ENCODE measurements around the gene PSMC3. TPM values are rescaled to one million over a fixed set of nuclear protein-coding genes. Genes with fewer than 3 reads are reported as not detected.
A peak's percentile ranks its signal among the peaks of the same experiment; 100 is the strongest.

Gene PSMC3
- total RNA-seq, 2 experiments from 2014 or later = 137 to 140 TPM

- Mint-ChIP-seq H3K9me3 (no peaks in the 10 kb centered on the region), H3K4me1 (ENCODE audit: low read depth) (peaks cover 14% of the 10 kb centered on the region), H3K36me3 (ENCODE audit: low read depth) (no peaks in the 10 kb centered on the region), H3K27ac (no peak overlapping the region), H3K4me3 (no peak overlapping the region), H3K27me3 (no peaks in the 10 kb centered on the region)
- POLR2A ChIA-PET = interaction anchor here (0.8 to 1.7 kb wide), 4 partner anchors 14 to 36 kb away, joined by 4 to 5 read pairs (median 4); no protein-coding TSS in a partner anchor
- intact Hi-C loops (cut with micrococcal nuclease) = loop anchor here (5.0 kb wide), 1 partner anchor 478 kb away; no protein-coding TSS in a partner anchor
- no peak for ATAC-seq
- TF ChIP-seq, protein P1, sequence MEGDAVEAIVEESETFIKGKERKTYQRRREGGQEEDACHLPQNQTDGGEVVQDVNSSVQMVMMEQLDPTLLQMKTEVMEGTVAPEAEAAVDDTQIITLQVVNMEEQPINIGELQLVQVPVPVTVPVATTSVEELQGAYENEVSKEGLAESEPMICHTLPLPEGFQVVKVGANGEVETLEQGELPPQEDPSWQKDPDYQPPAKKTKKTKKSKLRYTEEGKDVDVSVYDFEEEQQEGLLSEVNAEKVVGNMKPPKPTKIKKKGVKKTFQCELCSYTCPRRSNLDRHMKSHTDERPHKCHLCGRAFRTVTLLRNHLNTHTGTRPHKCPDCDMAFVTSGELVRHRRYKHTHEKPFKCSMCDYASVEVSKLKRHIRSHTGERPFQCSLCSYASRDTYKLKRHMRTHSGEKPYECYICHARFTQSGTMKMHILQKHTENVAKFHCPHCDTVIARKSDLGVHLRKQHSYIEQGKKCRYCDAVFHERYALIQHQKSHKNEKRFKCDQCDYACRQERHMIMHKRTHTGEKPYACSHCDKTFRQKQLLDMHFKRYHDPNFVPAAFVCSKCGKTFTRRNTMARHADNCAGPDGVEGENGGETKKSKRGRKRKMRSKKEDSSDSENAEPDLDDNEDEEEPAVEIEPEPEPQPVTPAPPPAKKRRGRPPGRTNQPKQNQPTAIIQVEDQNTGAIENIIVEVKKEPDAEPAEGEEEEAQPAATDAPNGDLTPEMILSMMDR (IDR thresholded peaks at IDR 0.05) = no peak
- CTCF ChIA-PET = interaction anchor here (0.6 to 6.1 kb wide), 44 partner anchors 8 to 480 kb away, joined by 3 to 108 read pairs (median 5); partner anchors contain the start of genes ACP2, C1QTNF4, PSMC3 and RAPSN
- no peak for DNase-seq
These were observed 51.6 kb downstream of the PSMC3 start for GRCh38 chr11:47374720-47375019.

DNA sequence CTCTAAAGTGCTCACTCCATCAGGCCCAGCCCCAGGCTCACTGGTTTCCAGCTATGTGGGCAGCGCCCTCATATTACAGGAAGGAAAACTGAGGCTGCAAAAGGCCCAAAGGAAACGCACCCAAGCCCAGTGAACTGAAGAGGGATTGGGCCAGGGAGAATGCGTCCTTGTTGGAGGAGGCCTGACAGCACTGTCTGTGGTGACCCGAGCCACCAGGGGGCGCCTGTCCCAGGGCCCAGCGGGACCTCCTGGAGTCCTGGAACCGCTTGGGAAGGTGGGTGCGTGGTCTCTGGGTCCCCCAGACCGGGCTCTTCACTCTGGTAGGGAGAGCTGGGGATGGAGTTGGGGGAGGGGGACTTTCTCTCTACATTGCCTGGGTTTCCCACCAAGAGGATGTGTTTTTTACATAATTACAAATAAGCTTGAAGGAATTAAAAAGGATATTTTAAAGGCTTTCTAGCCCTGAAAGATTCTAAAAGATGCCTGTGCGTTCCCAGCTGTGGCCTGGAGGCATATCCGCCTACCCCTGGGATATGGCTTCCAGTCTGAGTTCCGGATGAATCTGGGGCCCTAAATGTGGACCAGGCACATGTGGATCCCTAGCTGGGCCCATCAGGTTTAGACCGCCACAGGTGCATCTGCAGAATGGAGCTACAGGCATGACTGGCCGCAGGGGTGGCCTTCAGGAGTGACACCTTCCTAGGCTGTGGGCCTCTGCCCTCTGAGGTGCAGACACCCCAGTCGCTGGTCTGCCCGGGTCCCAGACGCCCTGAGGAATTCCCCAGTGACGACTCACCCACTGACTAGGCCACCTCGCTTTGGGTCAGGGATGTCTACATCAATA, 52.1 kb downstream of the PSMC3 start:
- no peaks in the 10 kb centered on the region for H3K27me3 Mint-ChIP-seq
- intact Hi-C loops (cut with micrococcal nuclease) = loop anchor here (2.0 to 5.0 kb wide), 2 partner anchors 35 to 478 kb away; partner anchors contain the start of gene SLC39A13
- TF ChIP-seq, protein P1 (IDR thresholded peaks at IDR 0.05) = peak; percentile 95
- peak; percentile 89 for ATAC-seq
- H3K27ac Mint-ChIP-seq = no peak overlapping the region
- no peak overlapping the region for H3K4me3 Mint-ChIP-seq
- CTCF ChIA-PET = interaction anchor here (0.6 to 6.1 kb wide), 53 partner anchors 9 to 481 kb away, joined by 3 to 108 read pairs (median 4); partner anchors contain the start of genes ACP2, AGBL2, C1QTNF4 and PSMC3
- DNase-seq = peak; percentile 89
- no peaks in the 10 kb centered on the region for H3K9me3 Mint-ChIP-seq
- no peaks in the 10 kb centered on the region for H3K36me3 Mint-ChIP-seq (ENCODE audit: low read depth)
- POLR2A ChIA-PET = interaction anchor here (0.8 to 1.7 kb wide), 4 partner anchors 14 to 37 kb away, joined by 4 to 5 read pairs (median 4); no protein-coding TSS in a partner anchor
- peaks cover 20% of the 10 kb centered on the region for H3K4me1 Mint-ChIP-seq (ENCODE audit: low read depth)

GRCh38 chr11:47372422-47372821, 53.8 kb downstream of the PSMC3 start:
- Mint-ChIP-seq H3K27ac (no peak overlapping the region), H3K4me1 (ENCODE audit: low read depth) (peaks cover 22% of the 10 kb centered on the region), H3K9me3 (no peaks in the 10 kb centered on the region), H3K36me3 (ENCODE audit: low read depth) (no peaks in the 10 kb centered on the region), H3K27me3 (no peaks in the 10 kb centered on the region), H3K4me3 (no peak overlapping the region)
- intact Hi-C loops (cut with micrococcal nuclease) = loop anchor here (2.0 to 5.0 kb wide), 2 partner anchors 36 to 480 kb away; partner anchors contain the start of gene SLC39A13
- POLR2A ChIA-PET = no interaction called here
- DNase-seq (no peak), ATAC-seq (no peak)
- CTCF ChIA-PET = interaction anchor here (1.7 to 6.1 kb wide), 7 partner anchors 13 to 99 kb away, joined by 3 to 108 read pairs (median 23); partner anchors contain the start of gene SLC39A13
- TF ChIP-seq, protein P1 (IDR thresholded peaks at IDR 0.05) = no peak

DNA sequence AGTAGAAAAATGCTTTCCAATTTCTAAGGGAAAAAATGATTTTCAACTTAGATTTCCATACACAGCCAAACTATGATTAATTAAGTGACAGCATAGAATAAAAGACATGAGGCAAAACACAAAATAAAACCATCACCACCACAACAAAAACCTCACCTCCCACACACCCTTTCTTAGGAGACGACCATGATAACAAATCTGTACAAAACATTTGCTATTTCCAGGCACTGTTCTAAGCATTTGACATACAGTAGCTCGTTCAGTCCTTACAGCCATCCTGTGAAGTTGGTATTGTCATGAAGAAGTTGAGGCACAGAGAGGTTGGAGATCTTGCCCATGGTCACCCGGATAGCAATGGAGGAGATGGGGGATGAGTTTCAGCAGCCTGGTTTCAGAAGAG, 56.6 kb downstream of the PSMC3 start:
- Mint-ChIP-seq H3K27me3 (peaks cover 2% of the 10 kb centered on the region), H3K4me1 (ENCODE audit: low read depth) (peaks cover 22% of the 10 kb centered on the region), H3K36me3 (ENCODE audit: low read depth) (no peaks in the 10 kb centered on the region), H3K4me3 (no peak overlapping the region), H3K27ac (peak overlapping the region; percentile 21), H3K9me3 (no peaks in the 10 kb centered on the region)
- TF ChIP-seq, protein P1 (IDR thresholded peaks at IDR 0.05) = no peak
- DNase-seq = peak; percentile 68
- peak; percentile 25 for ATAC-seq
- CTCF ChIA-PET = interaction anchor here (0.6 to 6.1 kb wide), 3 partner anchors 40 to 1130 kb away, joined by 3 to 108 read pairs (median 3); partner anchors contain the start of gene SLC39A13
- POLR2A ChIA-PET = interaction anchor here (1.0 kb wide), 1 partner anchor 135 kb away, joined by 3 read pairs; no protein-coding TSS in a partner anchor
- intact Hi-C loops (cut with micrococcal nuclease) = loop anchor here (5.0 kb wide), 1 partner anchor 483 kb away; no protein-coding TSS in a partner anchor

Small RNA genes within 50 kb of the gene (microRNA-seq; reads per million reads assigned to microRNA genes)
- gene MIR4487 (ENCODE audit: borderline microRNAs expressed, borderline replicate concordance) = not detected

Other genes with a start within 250 kb of the PSMC3 start
- 10 to 100 TPM; 70.1 to 71.7 TPM for gene ARFGAP2, start 249.6 kb downstream of the PSMC3 start, total RNA-seq
- 1 to 10 TPM; 4.7 to 8.0 TPM for gene PACSIN3, start 240.0 kb downstream of the PSMC3 start, total RNA-seq
- gene DDB2, start 211.5 kb downstream of the PSMC3 start, total RNA-seq = 100 to 1,000 TPM; 189 to 200 TPM
- 10 to 100 TPM in 1 of 2 experiments, 1 to 10 TPM in 1; 9.4 to 13.4 TPM for gene ACP2, start 177.6 kb downstream of the PSMC3 start, total RNA-seq
- gene NR1H3, start 168.4 kb downstream of the PSMC3 start, total RNA-seq = 10 to 100 TPM; 12.7 to 15.3 TPM
- gene MADD, start 156.3 kb downstream of the PSMC3 start, total RNA-seq = 10 to 100 TPM; 55.7 to 61.2 TPM
- not detected for gene MYBPC3, start 73.7 kb downstream of the PSMC3 start, total RNA-seq
- under 1 TPM in 1 of 2 experiments, not detected in 1; 0.25 TPM for gene SPI1, start 47.9 kb downstream of the PSMC3 start, total RNA-seq
- gene SLC39A13, start 17.8 kb downstream of the PSMC3 start, total RNA-seq = 10 to 100 TPM; 10.0 to 10.5 TPM
- gene RAPSN, start 22.7 kb upstream of the PSMC3 start, total RNA-seq = under 1 TPM; 0.36 to 0.81 TPM
- 100 to 1,000 TPM; 120 to 122 TPM for gene CELF1, start 126.7 kb upstream of the PSMC3 start, total RNA-seq
- gene PTPMT1, start 139.2 kb upstream of the PSMC3 start, total RNA-seq = 10 to 100 TPM; 44.1 to 46.7 TPM
- gene KBTBD4, start 152.5 kb upstream of the PSMC3 start, total RNA-seq = 10 to 100 TPM; 15.4 to 16.3 TPM
- gene NDUFS3, start 152.6 kb upstream of the PSMC3 start, total RNA-seq = 100 to 1,000 TPM; 129 to 138 TPM
- not detected for gene FAM180B, start 160.2 kb upstream of the PSMC3 start, total RNA-seq
- gene C1QTNF4, start 168.0 kb upstream of the PSMC3 start, total RNA-seq = under 1 TPM in 1 of 2 experiments, not detected in 1; 0.18 TPM
- gene MTCH2, start 216.1 kb upstream of the PSMC3 start, total RNA-seq = 100 to 1,000 TPM; 144 to 145 TPM